ENCODE data around the gene WASF2. TPM values are rescaled to one million over a fixed set of nuclear protein-coding genes. Genes with fewer than 3 reads are reported as not detected.

The WASF2 gene
- total RNA-seq, 3 donors from 2014 or later = 41.6 to 93.5 (median 43.2) TPM

GRCh38 chr1:27523337-27524020, 33.5 kb upstream of the WASF2 start:
- DNase-seq (ENCODE audit: low spot score in 2 of 2) = no peak
- Histone ChIP-seq H3K27ac (peak overlapping the region; percentile 52 to 82), H3K9me3 (no peaks in the 10 kb centered on the region), H3K4me3 (peak overlapping the region in 2 of 3 donors; percentile 5 to 33), H3K4me1 (peaks cover 26 to 37% of the 10 kb centered on the region in 2 donors), H3K36me3 (no peaks in the 10 kb centered on the region), H3K27me3 (no peaks in the 10 kb centered on the region)
- TF ChIP-seq CTCF (IDR thresholded peaks at IDR 0.05) (no peak), POLR2A (IDR thresholded peaks at IDR 0.05) (no peak), POLR2AphosphoS5 (IDR thresholded peaks at IDR 0.05) (no peak)
- intact Hi-C loops (cut with DNase I; ENCODE audit: low total_unique reads) = loop anchor here (2.0 to 5.0 kb wide), 2 partner anchors 71 to 1151 kb away; partner anchors contain the start of gene ZNF683

GRCh38 chr1:27522432-27523336, 32.7 kb upstream of the WASF2 start:
- H3K4me1 ChIP-seq = peaks cover 26 to 31% of the 10 kb centered on the region in 2 donors
- peak overlapping the region in 2 of 3 donors; percentile 5 to 33 for H3K4me3 ChIP-seq
- DNase-seq (ENCODE audit: low spot score in 2 of 2) = peak in 1 of 2 donors; percentile 62
- TF ChIP-seq POLR2AphosphoS5 (IDR thresholded peaks at IDR 0.05) (no peak), POLR2A (IDR thresholded peaks at IDR 0.05) (no peak), CTCF (IDR thresholded peaks at IDR 0.05) (peak in 1 of 3 donors; percentile 8)
- H3K9me3 ChIP-seq = no peaks in the 10 kb centered on the region
- intact Hi-C loops (cut with DNase I; ENCODE audit: low total_unique reads) = loop anchor here (2.0 to 5.0 kb wide), 2 partner anchors 72 to 1150 kb away; partner anchors contain the start of gene ZNF683
- no peaks in the 10 kb centered on the region for H3K36me3 ChIP-seq
- peak overlapping the region; percentile 52 to 82 for H3K27ac ChIP-seq
- H3K27me3 ChIP-seq = no peaks in the 10 kb centered on the region

- intact Hi-C loops (cut with DNase I; ENCODE audit: low total_unique reads) = loop anchor here (2.0 to 5.0 kb wide), 2 partner anchors 73 to 1150 kb away; partner anchors contain the start of gene ZNF683
- DNase-seq (ENCODE audit: low spot score in 2 of 2) = no peak
- H3K27me3 ChIP-seq = no peaks in the 10 kb centered on the region
- H3K4me3 ChIP-seq = peak overlapping the region in 2 of 3 donors; percentile 5 to 42
- H3K9me3 ChIP-seq = no peaks in the 10 kb centered on the region
- no peak for TF ChIP-seq POLR2A (IDR thresholded peaks at IDR 0.05)
- TF ChIP-seq CTCF (IDR thresholded peaks at IDR 0.05) = no peak
- no peak for TF ChIP-seq POLR2AphosphoS5 (IDR thresholded peaks at IDR 0.05)
- no peaks in the 10 kb centered on the region for H3K36me3 ChIP-seq
- H3K27ac ChIP-seq = peak overlapping the region; percentile 75 to 82
- peaks cover 21 to 27% of the 10 kb centered on the region in 2 donors for H3K4me1 ChIP-seq
Observed at GRCh38 chr1:27521861-27522431, 32.0 kb upstream of the WASF2 start.

- Histone ChIP-seq H3K36me3 (no peaks in the 10 kb centered on the region), H3K27me3 (no peaks in the 10 kb centered on the region), H3K4me3 (peak overlapping the region in 1 of 3 donors; percentile 42), H3K9me3 (no peaks in the 10 kb centered on the region), H3K4me1 (peaks cover 15 to 27% of the 10 kb centered on the region in 2 donors), H3K27ac (peak overlapping the region; percentile 75 to 82)
- intact Hi-C loops (cut with DNase I; ENCODE audit: low total_unique reads) = loop anchor here (5.0 kb wide), 1 partner anchor 1149 kb away; the partner anchor contains the start of gene ZNF683
- no peak for TF ChIP-seq POLR2AphosphoS5 (IDR thresholded peaks at IDR 0.05)
- no peak for TF ChIP-seq POLR2A (IDR thresholded peaks at IDR 0.05)
- no peak for TF ChIP-seq CTCF (IDR thresholded peaks at IDR 0.05)
- no peak for DNase-seq (ENCODE audit: low spot score in 2 of 2)
Observed at GRCh38 chr1:27521336-27521831, 31.4 kb upstream of the WASF2 start.

Measured in breast epithelium (tissue), 4 donors.